ENCODE data around the gene MRPL48. TPM values are rescaled to one million over a fixed set of nuclear protein-coding genes. Genes with fewer than 3 reads are reported as not detected.
A peak's percentile ranks its signal among the peaks of the same experiment; 100 is the strongest.
"Not testable (repeated sequence)": the region's sequence is repeated elsewhere in the genome, so short reads cannot be mapped to it uniquely, and the experiment has no call there.

Gene MRPL48
- 10 to 100 TPM; 53.9 to 59.3 TPM for total RNA-seq

- Mint-ChIP-seq H3K27me3 (no peaks in the 10 kb centered on the region), H3K36me3 (peaks cover 5% of the 10 kb centered on the region), H3K4me3 (peak within 1 kb of the TSS; percentile 91), H3K4me1 (peaks cover 20% of the 10 kb centered on the region), H3K27ac (peak within 1 kb of the TSS; percentile 99), H3K9me3 (no peaks in the 10 kb centered on the region)
- peak; percentile 91 for DNase-seq
Observed at GRCh38 chr11:73787643-73788558, at the start of gene MRPL48. Gene MRPL48, plus strand, starts transcription at chr11:73787874. Its CDS starts 98 bp downstream, at chr11:73787972.

GRCh38 chr11:73743045-73743444 is 44.6 kb upstream of the MRPL48 start:
- Mint-ChIP-seq H3K9me3 (no peaks in the 10 kb centered on the region), H3K4me3 (no peak overlapping the region), H3K4me1 (peaks cover 8% of the 10 kb centered on the region), H3K27ac (no peak overlapping the region), H3K36me3 (peaks cover 4% of the 10 kb centered on the region), H3K27me3 (no peaks in the 10 kb centered on the region)
- no peak for DNase-seq

DNA sequence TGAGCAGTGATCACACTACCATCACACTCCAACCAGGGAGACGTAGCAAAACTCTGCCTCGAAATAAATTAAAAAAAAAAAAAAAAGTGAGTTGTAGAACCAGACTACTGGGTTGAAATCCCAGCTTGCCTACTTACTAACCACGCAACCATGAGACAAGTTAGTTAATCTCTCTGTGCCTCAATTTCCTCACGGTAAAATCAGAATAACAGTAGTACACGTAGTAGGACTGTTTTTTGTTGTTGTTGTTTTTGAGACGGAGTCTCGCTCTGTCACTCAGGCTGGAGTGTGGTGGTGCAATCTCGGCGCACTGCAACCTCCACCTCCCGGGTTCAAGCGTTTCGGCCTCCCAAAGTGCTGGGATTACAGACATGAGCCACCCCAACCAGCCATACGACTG is 41.0 kb upstream of the MRPL48 start:
- Mint-ChIP-seq H3K27ac (no peak overlapping the region), H3K9me3 (no peaks in the 10 kb centered on the region), H3K36me3 (peaks cover 10% of the 10 kb centered on the region), H3K4me3 (no peak overlapping the region), H3K27me3 (no peaks in the 10 kb centered on the region), H3K4me1 (peaks cover 15% of the 10 kb centered on the region)
- DNase-seq = no peak

GRCh38 chr11:73747762-73748161 is 39.9 kb upstream of the MRPL48 start:
- no peaks in the 10 kb centered on the region for H3K27me3 Mint-ChIP-seq

GRCh38 chr11:73748300-73748699 is 39.4 kb upstream of the MRPL48 start:
- no peaks in the 10 kb centered on the region for H3K27me3 Mint-ChIP-seq
- H3K4me3 Mint-ChIP-seq = no peak overlapping the region
- H3K4me1 Mint-ChIP-seq = peaks cover 24% of the 10 kb centered on the region
- no peak for DNase-seq
- no peaks in the 10 kb centered on the region for H3K9me3 Mint-ChIP-seq
- H3K27ac Mint-ChIP-seq = no peak overlapping the region
- peaks cover 11% of the 10 kb centered on the region for H3K36me3 Mint-ChIP-seq

More at GRCh38 chr11:73747762-73748161, 39.9 kb upstream of the MRPL48 start:
- Mint-ChIP-seq H3K4me1 (peaks cover 23% of the 10 kb centered on the region), H3K27ac (no peak overlapping the region), H3K36me3 (peaks cover 12% of the 10 kb centered on the region), H3K4me3 (no peak overlapping the region), H3K9me3 (no peaks in the 10 kb centered on the region)
- DNase-seq = no peak

- DNase-seq = no peak
- Mint-ChIP-seq H3K27me3 (no peaks in the 10 kb centered on the region), H3K27ac (no peak overlapping the region), H3K4me3 (no peak overlapping the region), H3K4me1 (peaks cover 20% of the 10 kb centered on the region), H3K36me3 (peaks cover 8% of the 10 kb centered on the region), H3K9me3 (no peaks in the 10 kb centered on the region)
Observed at GRCh38 chr11:73749118-73749517, 38.6 kb upstream of the MRPL48 start.

GRCh38 chr11:73750228-73750627 is 37.4 kb upstream of the MRPL48 start:
- Mint-ChIP-seq H3K4me3 (no peak overlapping the region), H3K4me1 (peaks cover 18% of the 10 kb centered on the region), H3K9me3 (no peaks in the 10 kb centered on the region), H3K27ac (no peak overlapping the region), H3K27me3 (no peaks in the 10 kb centered on the region), H3K36me3 (peaks cover 8% of the 10 kb centered on the region)
- no peak for DNase-seq

GRCh38 chr11:73750862-73751261 is 36.8 kb upstream of the MRPL48 start:
- Mint-ChIP-seq H3K4me1 (peaks cover 20% of the 10 kb centered on the region), H3K36me3 (peaks cover 11% of the 10 kb centered on the region)
- not testable (repeated sequence) for H3K27me3 Mint-ChIP-seq, H3K9me3 Mint-ChIP-seq, H3K4me3 Mint-ChIP-seq, H3K27ac Mint-ChIP-seq, DNase-seq

- peaks cover 11% of the 10 kb centered on the region for H3K36me3 Mint-ChIP-seq
- H3K27ac Mint-ChIP-seq = no peak overlapping the region
- peaks cover 20% of the 10 kb centered on the region for H3K4me1 Mint-ChIP-seq
- no peak overlapping the region for H3K4me3 Mint-ChIP-seq
- no peak for DNase-seq
- H3K9me3 Mint-ChIP-seq = no peaks in the 10 kb centered on the region
- no peaks in the 10 kb centered on the region for H3K27me3 Mint-ChIP-seq
Observed at GRCh38 chr11:73752216-73752867, 35.3 kb upstream of the MRPL48 start.

DNA sequence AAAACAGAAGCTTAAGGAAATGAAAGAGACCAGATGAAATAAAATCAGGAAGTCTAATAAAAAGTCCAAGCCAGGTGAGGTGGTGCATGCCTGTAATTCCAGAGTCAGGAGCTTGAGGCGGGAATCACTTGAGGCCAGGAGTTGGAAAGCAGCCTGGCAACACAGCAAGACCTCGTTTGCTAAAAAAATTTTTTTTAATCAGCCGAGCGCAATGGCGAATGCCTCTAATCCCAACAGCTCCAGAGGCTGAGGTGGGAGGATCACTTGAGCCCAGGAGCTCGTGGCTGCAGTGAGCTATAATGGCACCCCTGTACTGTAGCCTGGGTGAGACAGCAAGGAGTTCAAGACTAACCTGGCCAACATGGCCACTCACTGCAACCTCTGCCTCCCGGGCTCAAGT is 34.8 kb upstream of the MRPL48 start:
- H3K4me1 Mint-ChIP-seq = peaks cover 22% of the 10 kb centered on the region
- no peaks in the 10 kb centered on the region for H3K27me3 Mint-ChIP-seq
- H3K9me3 Mint-ChIP-seq = no peaks in the 10 kb centered on the region
- DNase-seq = no peak
- H3K36me3 Mint-ChIP-seq = peaks cover 11% of the 10 kb centered on the region
- H3K27ac Mint-ChIP-seq = no peak overlapping the region
- no peak overlapping the region for H3K4me3 Mint-ChIP-seq

DNA sequence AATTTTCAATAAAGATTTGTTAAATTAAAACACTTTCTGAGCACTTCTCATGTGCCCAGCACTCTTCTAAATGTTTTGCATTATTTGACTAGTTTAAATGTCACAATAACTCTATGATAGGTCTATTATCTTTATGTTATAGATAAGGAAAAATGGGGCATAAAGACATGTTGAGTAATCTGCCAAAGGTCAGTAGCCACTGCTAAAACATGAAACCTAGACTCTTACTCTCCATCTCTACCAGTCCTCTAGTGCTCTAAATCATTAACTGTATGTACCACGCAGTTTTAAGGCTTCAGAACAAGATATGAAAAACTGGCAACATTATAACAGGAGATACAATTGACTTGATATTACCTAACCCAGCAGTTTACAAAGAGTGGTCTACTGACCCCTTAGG is 33.7 kb upstream of the MRPL48 start:
- Mint-ChIP-seq H3K4me1 (peaks cover 25% of the 10 kb centered on the region), H3K9me3 (no peaks in the 10 kb centered on the region), H3K36me3 (peaks cover 11% of the 10 kb centered on the region), H3K27ac (no peak overlapping the region), H3K27me3 (no peaks in the 10 kb centered on the region), H3K4me3 (no peak overlapping the region)
- no peak for DNase-seq

DNA sequence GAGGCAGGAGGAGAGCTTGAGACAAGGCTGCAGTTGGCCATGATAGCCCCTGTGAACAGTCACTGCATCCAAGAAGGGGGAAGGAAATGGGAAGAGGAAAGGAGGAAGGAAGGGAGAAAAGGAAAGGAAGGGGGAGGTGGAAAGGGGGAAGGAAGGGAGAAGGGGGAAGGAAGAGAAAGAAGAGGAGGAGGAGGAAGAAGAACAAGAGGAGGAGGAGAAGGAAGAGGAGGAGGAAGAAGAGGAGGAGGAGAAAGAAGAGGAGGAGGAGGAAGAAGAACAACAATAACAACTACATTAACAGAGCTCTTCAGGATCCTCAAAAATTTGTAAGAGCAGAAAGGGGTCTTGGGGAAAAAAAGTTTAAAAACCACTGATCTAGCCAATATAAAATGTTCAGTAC is 32.0 kb upstream of the MRPL48 start:
- Mint-ChIP-seq H3K4me3 (no peak overlapping the region), H3K27ac (no peak overlapping the region), H3K4me1 (peaks cover 33% of the 10 kb centered on the region), H3K36me3 (peaks cover 15% of the 10 kb centered on the region), H3K9me3 (no peaks in the 10 kb centered on the region), H3K27me3 (no peaks in the 10 kb centered on the region)
- DNase-seq = no peak

DNA sequence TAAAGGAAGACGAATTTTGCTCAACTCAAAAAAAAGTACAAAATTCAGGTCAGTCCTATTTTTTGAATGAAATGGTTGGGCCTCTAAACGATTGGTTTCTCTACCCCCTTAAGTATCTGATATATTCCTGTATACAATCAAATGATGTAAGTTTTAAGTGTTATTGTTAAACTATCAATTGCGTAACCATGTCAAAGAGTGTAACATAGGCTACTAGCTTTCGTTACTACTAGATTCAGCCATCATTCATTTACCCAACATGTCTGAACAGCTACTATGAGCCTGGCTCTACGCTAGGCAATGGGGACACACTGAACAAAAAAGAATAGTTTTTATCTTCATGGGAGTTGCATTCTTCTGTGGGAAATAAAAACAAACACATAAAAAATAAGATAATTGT is 30.1 kb upstream of the MRPL48 start:
- DNase-seq = no peak
- H3K36me3 Mint-ChIP-seq = peaks cover 9% of the 10 kb centered on the region
- H3K9me3 Mint-ChIP-seq = no peaks in the 10 kb centered on the region
- no peak overlapping the region for H3K27ac Mint-ChIP-seq
- H3K27me3 Mint-ChIP-seq = no peaks in the 10 kb centered on the region
- no peak overlapping the region for H3K4me3 Mint-ChIP-seq
- H3K4me1 Mint-ChIP-seq = peaks cover 21% of the 10 kb centered on the region

- peak overlapping the region; percentile 57 for H3K4me3 Mint-ChIP-seq
- no peaks in the 10 kb centered on the region for H3K9me3 Mint-ChIP-seq
- no peak overlapping the region for H3K27ac Mint-ChIP-seq
- peaks cover 9% of the 10 kb centered on the region for H3K36me3 Mint-ChIP-seq
- H3K27me3 Mint-ChIP-seq = no peaks in the 10 kb centered on the region
- DNase-seq = no peak
- H3K4me1 Mint-ChIP-seq = peaks cover 21% of the 10 kb centered on the region
Observed at GRCh38 chr11:73758451-73758850, 29.2 kb upstream of the MRPL48 start.

DNA sequence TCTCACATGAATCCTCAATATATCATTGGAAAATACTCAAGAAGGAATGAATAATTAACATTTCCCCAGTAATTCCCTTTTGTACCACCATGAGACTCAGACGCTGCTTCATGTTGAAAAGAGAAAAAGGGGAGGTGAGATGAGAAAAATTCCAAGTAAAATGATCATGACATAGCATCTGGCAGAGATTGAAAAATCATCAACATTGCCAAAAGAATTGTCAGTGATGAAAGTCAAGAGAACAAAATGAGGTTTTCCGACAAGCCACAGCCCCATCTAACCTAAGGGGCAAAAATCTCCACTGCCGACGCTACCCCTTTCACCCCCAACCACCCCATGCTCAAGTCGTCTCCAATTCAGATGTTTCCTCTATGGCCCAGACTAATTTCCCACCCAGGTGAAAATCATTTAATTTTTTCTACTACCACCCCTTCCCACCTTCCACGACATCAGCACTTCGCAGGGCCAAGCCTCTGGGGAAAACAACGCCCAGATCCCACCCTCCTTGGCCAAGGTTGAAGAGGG is 28.0 kb upstream of the MRPL48 start:
- Mint-ChIP-seq H3K36me3 (peaks cover 9% of the 10 kb centered on the region), H3K4me1 (peaks cover 22% of the 10 kb centered on the region), H3K9me3 (no peaks in the 10 kb centered on the region), H3K27me3 (no peaks in the 10 kb centered on the region), H3K27ac (peak overlapping the region; percentile 80), H3K4me3 (peak overlapping the region; percentile 97)
- DNase-seq = no peak
